GM12873 (cell line): ENCODE data around the gene HRH2.

ENCODE experiments used
- CTCF ChIP-seq: IDR thresholded peaks from 2 replicates; pipeline ENCODE4 v1.5.1; 2012; ENCODE audit warnings: low read depth, mild to moderate bottlenecking, moderate library complexity, low read length, control low read depth; ENCODE audit not compliant: insufficient read depth; ENCODE audit errors: missing control alignments

The HRH2 gene

DNA sequence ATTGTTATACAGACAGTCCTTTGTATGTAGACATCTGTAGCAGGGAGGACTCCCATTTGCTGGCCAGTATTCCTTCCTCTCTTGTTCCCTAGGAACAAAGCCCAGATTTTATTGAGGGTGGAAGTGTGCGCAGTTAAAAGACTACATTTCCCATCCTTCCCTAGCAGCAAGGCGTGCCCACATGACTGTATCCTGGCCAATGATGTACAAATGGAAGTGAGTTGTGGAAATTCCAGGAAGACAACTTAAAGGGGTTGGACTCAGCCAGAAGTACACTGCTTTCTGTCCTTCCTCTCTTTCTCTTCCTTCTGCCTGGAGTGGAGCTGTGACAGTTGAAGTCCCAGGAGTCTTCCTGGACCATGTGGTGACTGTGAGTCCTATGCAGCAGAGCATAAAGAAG is 89.0 kb downstream of the HRH2 start:
- TF ChIP-seq CTCF: no peak

GRCh38 chr5:175747539-175748060 is 89.7 kb downstream of the HRH2 start:
- TF ChIP-seq CTCF: no peak

DNA sequence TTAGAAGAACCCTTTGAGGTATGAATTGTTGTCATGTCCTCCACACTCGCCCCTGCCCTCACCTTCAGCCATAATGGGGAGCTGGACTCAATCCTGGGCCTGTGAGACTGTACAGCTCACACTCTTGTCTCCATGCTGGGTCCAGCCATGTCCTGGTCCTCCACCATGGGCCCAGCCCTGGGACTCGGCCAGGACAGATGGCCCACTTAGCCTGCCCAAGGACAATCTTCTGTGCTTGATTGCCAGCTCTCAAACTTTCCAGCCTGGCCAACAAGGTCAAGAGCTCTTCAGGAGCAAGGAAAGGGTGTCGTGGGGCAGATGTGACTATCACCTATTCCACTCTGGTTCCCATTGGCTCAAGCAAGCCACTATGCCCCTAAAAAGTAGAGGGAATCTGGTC is 90.8 kb downstream of the HRH2 start:
- TF ChIP-seq CTCF: no peak

- TF ChIP-seq CTCF: no peak
Observed at GRCh38 chr5:175749591-175749990, 91.7 kb downstream of the HRH2 start.

GRCh38 chr5:175750511-175750931 is 92.7 kb downstream of the HRH2 start:
- TF ChIP-seq CTCF: no peak

DNA sequence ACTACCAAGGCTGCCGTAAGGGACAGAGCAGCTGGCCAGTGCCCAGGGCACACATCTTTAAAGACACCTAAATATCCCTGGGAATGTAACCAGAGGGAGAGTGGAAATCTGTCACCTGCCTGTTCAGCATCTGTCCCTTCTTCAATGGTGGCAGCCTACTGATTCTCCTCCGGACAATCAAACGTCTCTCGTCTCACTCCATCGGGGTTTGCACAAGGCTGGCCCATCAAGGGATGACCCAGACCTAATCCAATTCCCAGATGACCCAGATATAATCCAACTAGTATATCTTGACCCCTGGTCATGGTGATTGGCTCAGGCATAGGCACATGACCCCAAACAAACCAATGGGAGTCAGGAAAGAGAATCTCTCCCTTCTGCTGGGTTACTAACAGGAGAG is 93.5 kb downstream of the HRH2 start:
- no peak for TF ChIP-seq CTCF

- no peak for TF ChIP-seq CTCF
Observed at GRCh38 chr5:175752826-175753535, 95.1 kb downstream of the HRH2 start.
